ENCODE measurements around the gene LRRTM2. TPM values are rescaled to one million over a fixed set of nuclear protein-coding genes. Genes with fewer than 3 reads are reported as not detected.
"Not testable (repeated sequence)": the region's sequence is repeated elsewhere in the genome, so short reads cannot be mapped to it uniquely, and the experiment has no call there.

Gene LRRTM2
- total RNA-seq, 8 experiments from 2014 or later: 8.0 to 98.4 (median 20.8) TPM

GRCh38 chr5:138849439-138849838, 25.7 kb downstream of the LRRTM2 start:
- WGBS, 10 experiments: 0 to 50% (median 33%) methylated on average over 1 to 3 of the region's 3 CpGs

DNA sequence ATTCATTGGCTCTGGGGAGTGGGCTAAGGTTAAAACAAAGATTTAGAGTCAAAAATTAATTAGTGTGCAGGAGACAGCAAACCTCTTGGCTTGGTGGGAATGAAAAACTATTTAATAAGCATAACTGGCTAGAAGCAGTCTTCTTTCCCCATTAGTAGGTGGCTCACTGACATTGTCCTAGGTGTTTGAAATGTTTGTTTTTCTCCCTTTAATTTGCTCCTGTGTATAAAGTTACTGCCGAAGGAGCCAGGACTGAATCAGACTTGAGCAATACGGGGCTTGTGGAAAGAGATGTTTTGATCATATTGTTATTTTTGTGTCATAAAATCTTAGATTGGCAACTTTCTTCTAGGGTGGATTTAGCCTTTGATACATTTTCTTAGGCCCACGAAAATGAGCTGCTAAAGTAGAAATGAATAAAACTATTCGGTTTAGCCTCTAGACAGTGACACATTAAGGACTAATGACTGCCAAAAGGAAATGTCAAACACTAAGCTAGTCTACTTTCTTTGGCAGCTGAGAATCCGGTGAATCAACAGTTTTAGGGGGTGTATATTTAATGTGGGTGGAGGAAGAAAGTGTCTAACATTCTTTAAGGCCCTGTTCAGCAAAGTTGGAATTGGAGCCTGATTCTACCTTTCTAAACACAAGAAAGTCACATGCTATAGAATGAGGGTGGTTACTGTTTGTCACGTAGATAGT, 30.2 kb downstream of the LRRTM2 start:
- in situ Hi-C loops (cut with MboI; ENCODE audit: low pct_unique_long_range_greater_than_20kb in 2 of 9, low sequenced_read_pairs in 9 of 9, unreplicated experiment in 9 of 9): loop anchor here in 1 of 9 experiments (25.0 kb wide), 1 partner anchor 417 kb away; no protein-coding TSS in a partner anchor
- Histone ChIP-seq H3K27ac (no peak overlapping the region), H3K4me3 (no peak overlapping the region), H3K4me1 (replicated peaks in 1 of 2) (peaks cover 5 to 15% of the 10 kb centered on the region in 2 donors)
- 8 to 100% (median 81%) methylated on average over 1 to 6 of the region's 6 CpGs for WGBS, 10 experiments
- ATAC-seq (replicated peaks in 6 of 8): peak in 3 of 8 experiments; percentile 68 to 77 (median 73)

More at GRCh38 chr5:138849439-138849838, 25.7 kb downstream of the LRRTM2 start:
- Histone ChIP-seq H3K4me1 (replicated peaks in 1 of 2) (no peaks in the 10 kb centered on the region), H3K27ac (no peak overlapping the region), H3K4me3 (no peak overlapping the region)
- ATAC-seq (replicated peaks in 6 of 8): no peak
- in situ Hi-C loops (cut with MboI; ENCODE audit: low pct_unique_long_range_greater_than_20kb in 2 of 9, low sequenced_read_pairs in 9 of 9, unreplicated experiment in 9 of 9): loop anchor here in 1 of 9 experiments (25.0 kb wide), 1 partner anchor 413 kb away; no protein-coding TSS in a partner anchor

DNA sequence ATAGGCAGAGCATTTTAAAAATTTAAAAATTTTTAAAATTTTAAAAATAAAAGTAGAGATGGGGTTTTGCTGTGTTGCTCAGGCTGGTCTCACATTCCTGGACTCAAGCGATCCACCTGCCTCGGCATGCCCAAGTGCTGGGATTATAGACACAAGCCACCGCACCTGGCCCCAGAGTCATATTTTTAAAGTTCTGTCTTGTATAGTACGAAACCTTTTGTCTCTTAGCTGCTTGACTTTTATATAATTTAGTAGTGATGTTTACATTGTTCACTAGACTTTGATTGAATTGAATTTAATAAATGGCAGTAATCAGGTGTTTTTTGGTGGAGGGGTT, 31.0 kb downstream of the LRRTM2 start:
- Histone ChIP-seq H3K27ac (no peak overlapping the region), H3K4me3 (no peak overlapping the region), H3K4me1 (replicated peaks in 1 of 2) (peaks cover 5 to 20% of the 10 kb centered on the region in 2 donors)
- 86 to 100% (median 97%) methylated on average over 1 to 4 of the region's 4 CpGs; no CpG with 5 or more reads in 1 of the 10 experiments for WGBS, 10 experiments
- in situ Hi-C loops (cut with MboI; ENCODE audit: low pct_unique_long_range_greater_than_20kb in 2 of 9, low sequenced_read_pairs in 9 of 9, unreplicated experiment in 9 of 9): loop anchor here in 1 of 9 experiments (25.0 kb wide), 1 partner anchor 418 kb away; no protein-coding TSS in a partner anchor
- ATAC-seq (replicated peaks in 6 of 8): no peak

- H3K4me1 ChIP-seq (replicated peaks in 1 of 2): peaks cover 5 to 20% of the 10 kb centered on the region in 2 donors
- WGBS, 10 experiments: 75 to 100% (median 100%) methylated on average over 1 to 2 of the region's 2 CpGs; no CpG with 5 or more reads in 3 of the 10 experiments
Measured at GRCh38 chr5:138843316-138844124, 31.6 kb downstream of the LRRTM2 start.

GRCh38 chr5:138841531-138841930, 33.6 kb downstream of the LRRTM2 start:
- no peak overlapping the region for H3K4me3 ChIP-seq
- no peak for ATAC-seq (replicated peaks in 6 of 8)
- H3K27ac ChIP-seq: no peak overlapping the region
- in situ Hi-C loops (cut with MboI; ENCODE audit: low pct_unique_long_range_greater_than_20kb in 2 of 9, low sequenced_read_pairs in 9 of 9, unreplicated experiment in 9 of 9): loop anchor here in 1 of 9 experiments (25.0 kb wide), 1 partner anchor 421 kb away; no protein-coding TSS in a partner anchor
- WGBS, 10 experiments: 0 to 100% (median 80%) methylated on average over 1 to 2 of the region's 2 CpGs; no CpG with 5 or more reads in 2 of the 10 experiments
- H3K4me1 ChIP-seq (replicated peaks in 1 of 2): peaks cover 5 to 20% of the 10 kb centered on the region in 2 donors

More at GRCh38 chr5:138843316-138844124, 31.6 kb downstream of the LRRTM2 start:
- peak in 3 of 8 experiments; percentile 40 to 66 (median 50) for ATAC-seq (replicated peaks in 6 of 8)
- Histone ChIP-seq H3K4me3 (no peak overlapping the region), H3K27ac (no peak overlapping the region)
- in situ Hi-C loops (cut with MboI; ENCODE audit: low pct_unique_long_range_greater_than_20kb in 2 of 9, low sequenced_read_pairs in 9 of 9, unreplicated experiment in 9 of 9): loop anchor here in 1 of 9 experiments (25.0 kb wide), 1 partner anchor 419 kb away; no protein-coding TSS in a partner anchor

GRCh38 chr5:138840103-138840502, 35.0 kb downstream of the LRRTM2 start:
- Histone ChIP-seq H3K4me1 (replicated peaks in 1 of 2) (peaks cover 5 to 20% of the 10 kb centered on the region in 2 donors), H3K27ac (no peak overlapping the region), H3K4me3 (no peak overlapping the region)
- 83 to 100% (median 88%) methylated on average over 1 to 3 of the region's 3 CpGs; no CpG with 5 or more reads in 2 of the 10 experiments for WGBS, 10 experiments
- ATAC-seq (replicated peaks in 6 of 8): no peak
- in situ Hi-C loops (cut with MboI; ENCODE audit: low pct_unique_long_range_greater_than_20kb in 2 of 9, low sequenced_read_pairs in 9 of 9, unreplicated experiment in 9 of 9): loop anchor here in 1 of 9 experiments (25.0 kb wide), 1 partner anchor 422 kb away; no protein-coding TSS in a partner anchor

DNA sequence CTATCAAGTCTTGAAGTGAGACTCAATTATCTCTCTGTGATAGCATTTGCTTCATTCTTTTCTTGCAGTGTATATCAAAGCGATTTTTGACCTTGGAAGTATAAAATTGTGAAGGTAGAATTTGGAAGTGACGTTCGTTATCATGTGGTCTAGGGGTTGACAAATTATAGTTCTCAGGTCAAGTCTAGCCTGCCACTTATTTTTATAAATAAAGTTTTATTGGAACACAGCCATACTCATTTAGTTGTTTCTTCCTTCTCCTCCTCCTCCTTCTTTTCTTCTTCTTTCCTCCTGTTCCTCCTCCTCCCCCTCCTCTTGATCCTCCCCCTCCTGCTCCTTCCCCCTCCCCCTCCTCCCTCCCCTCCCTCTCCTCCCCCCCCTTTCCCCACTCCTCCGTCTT, 38.0 kb downstream of the LRRTM2 start:
- Histone ChIP-seq H3K4me3 (no peak overlapping the region), H3K27ac (no peak overlapping the region), H3K4me1 (replicated peaks in 1 of 2) (peaks cover 0 to 12% of the 10 kb centered on the region in 2 donors)
- 86 to 100% (median 100%) methylated on average over 1 to 3 of the region's 4 CpGs; no CpG with 5 or more reads in 5 of the 10 experiments for WGBS, 10 experiments
- in situ Hi-C loops (cut with MboI; ENCODE audit: low pct_unique_long_range_greater_than_20kb in 2 of 9, low sequenced_read_pairs in 9 of 9, unreplicated experiment in 9 of 9): loop anchor here in 1 of 9 experiments (25.0 kb wide), 1 partner anchor 425 kb away; no protein-coding TSS in a partner anchor
- ATAC-seq (replicated peaks in 6 of 8): no peak

DNA sequence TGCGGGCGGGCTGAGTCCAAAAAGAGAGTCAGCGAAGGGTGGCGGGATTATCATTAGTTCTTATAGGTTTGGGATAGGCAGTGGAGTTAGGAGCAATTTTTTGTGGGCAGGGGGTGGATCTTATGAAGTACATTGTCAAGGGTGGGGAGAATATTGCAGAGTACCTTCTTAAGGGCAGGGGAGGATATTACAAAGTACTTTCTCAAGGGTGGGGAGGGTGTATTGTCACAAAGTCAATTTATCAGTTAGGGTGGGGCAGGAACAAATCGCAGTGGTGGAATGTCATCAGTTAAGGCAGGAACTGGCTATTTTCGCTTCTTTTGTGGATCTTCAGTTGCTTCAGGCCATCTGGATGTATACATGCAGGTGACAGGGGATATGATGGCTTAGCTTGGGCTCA, 40.3 kb downstream of the LRRTM2 start:
- not testable (repeated sequence) for H3K4me1 ChIP-seq (replicated peaks in 1 of 2); ATAC-seq (replicated peaks in 6 of 8); H3K27ac ChIP-seq; H3K4me3 ChIP-seq
- in situ Hi-C loops (cut with MboI; ENCODE audit: low pct_unique_long_range_greater_than_20kb in 2 of 9, low sequenced_read_pairs in 9 of 9, unreplicated experiment in 9 of 9): loop anchor here in 1 of 9 experiments (25.0 kb wide), 1 partner anchor 427 kb away; no protein-coding TSS in a partner anchor
- WGBS, 10 experiments: 31 to 100% (median 95%) methylated on average over 1 to 4 of the region's 6 CpGs; no CpG with 5 or more reads in 5 of the 10 experiments

DNA sequence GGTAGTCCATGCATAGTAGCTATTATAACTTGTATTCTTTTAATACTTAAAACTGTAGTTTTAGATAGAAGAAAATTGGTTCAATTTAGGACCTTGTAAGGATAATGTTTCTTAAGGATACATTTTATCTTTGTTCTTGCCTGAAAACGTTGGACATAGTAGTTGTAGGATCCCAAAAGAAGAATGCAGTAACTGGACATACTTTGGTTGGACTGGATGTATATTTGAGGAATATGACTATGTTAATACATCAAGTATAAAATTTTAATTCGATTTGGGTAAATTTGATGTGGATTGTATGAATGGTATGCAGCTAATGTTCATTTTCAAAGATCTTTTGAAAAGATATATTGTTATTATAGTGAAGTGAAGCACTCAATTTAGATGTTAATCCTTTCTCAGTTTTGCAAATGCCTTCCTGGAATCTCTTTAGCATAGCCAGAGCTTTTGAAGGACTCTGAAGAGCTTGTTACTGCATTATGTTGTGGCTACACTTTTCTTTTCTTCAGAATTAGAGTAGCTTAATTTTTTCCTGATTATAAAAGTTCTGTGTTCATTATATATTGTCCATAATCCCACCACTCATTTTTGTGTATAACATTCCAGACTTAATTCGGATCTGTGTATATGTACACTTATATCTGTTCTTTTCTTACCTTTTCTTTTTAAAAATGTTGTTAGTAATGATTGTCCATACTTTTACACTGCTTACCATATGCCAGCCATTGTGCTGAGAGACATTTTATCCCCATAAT, 41.2 kb downstream of the LRRTM2 start:
- Histone ChIP-seq H3K4me3 (no peak overlapping the region), H3K27ac (no peak overlapping the region), H3K4me1 (replicated peaks in 1 of 2) (peaks cover 3 to 4% of the 10 kb centered on the region in 2 donors)
- WGBS, 10 experiments: 0 to 43% (median 23%) methylated on average over 1 to 3 of the region's 3 CpGs
- in situ Hi-C loops (cut with MboI; ENCODE audit: low pct_unique_long_range_greater_than_20kb in 2 of 9, low sequenced_read_pairs in 9 of 9, unreplicated experiment in 9 of 9): loop anchor here in 1 of 9 experiments (25.0 kb wide), 1 partner anchor 428 kb away; no protein-coding TSS in a partner anchor
- peak in 3 of 8 experiments; percentile 59 to 88 (median 75) for ATAC-seq (replicated peaks in 6 of 8)

DNA sequence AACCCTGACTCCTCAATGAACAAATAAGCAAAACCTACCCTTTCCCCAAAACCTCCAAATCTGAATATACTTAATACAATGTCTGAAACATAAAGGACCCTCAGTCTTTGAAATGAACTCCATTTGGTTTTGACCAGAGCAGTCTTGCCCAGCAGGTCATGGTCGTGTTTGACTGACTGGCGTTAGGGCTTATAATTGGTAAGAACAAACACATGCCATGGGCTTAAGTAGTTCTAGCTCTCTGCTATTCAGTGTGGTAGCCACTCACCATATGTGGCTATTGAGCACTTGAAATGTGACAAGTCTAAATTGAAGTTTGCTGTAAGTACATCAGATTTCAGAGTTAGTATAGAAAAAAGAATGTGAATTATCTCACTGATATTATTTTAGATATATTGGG, 42.1 kb downstream of the LRRTM2 start:
- no peak overlapping the region for H3K4me3 ChIP-seq
- in situ Hi-C loops (cut with MboI; ENCODE audit: low pct_unique_long_range_greater_than_20kb in 2 of 9, low sequenced_read_pairs in 9 of 9, unreplicated experiment in 9 of 9): loop anchor here in 1 of 9 experiments (25.0 kb wide), 1 partner anchor 429 kb away; no protein-coding TSS in a partner anchor
- no peak for ATAC-seq (replicated peaks in 6 of 8)

DNA sequence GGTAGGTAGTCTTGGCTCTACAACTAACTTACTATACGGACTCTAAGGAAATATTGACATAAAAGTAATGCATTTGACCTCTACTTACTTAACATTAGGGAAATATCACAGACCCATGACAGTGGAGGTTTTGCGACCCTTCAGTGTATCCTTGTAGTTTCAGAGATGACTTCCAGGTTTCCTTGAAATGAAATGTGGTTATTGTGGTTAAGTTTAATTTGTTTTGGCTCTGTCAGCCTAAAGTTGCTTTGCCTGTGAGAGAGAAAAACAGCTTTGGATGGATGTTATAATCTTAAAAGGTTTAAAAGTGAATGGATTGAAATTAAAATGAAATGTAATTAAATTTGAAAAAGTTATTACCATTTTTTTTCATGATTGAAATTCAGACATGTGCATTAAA, 42.9 kb downstream of the LRRTM2 start:
- no peak for ATAC-seq (replicated peaks in 6 of 8)
- Histone ChIP-seq H3K4me1 (replicated peaks in 1 of 2) (peaks cover 3 to 4% of the 10 kb centered on the region in 2 donors), H3K27ac (no peak overlapping the region), H3K4me3 (no peak overlapping the region)
- WGBS, 10 experiments: 40 to 100% (median 83%) methylated on average over 1 to 2 of the region's 2 CpGs; no CpG with 5 or more reads in 2 of the 10 experiments
- in situ Hi-C loops (cut with MboI; ENCODE audit: low pct_unique_long_range_greater_than_20kb in 2 of 9, low sequenced_read_pairs in 9 of 9, unreplicated experiment in 9 of 9): loop anchor here in 1 of 9 experiments (25.0 kb wide), 1 partner anchor 430 kb away; no protein-coding TSS in a partner anchor

More for the DNA sequence above, 42.1 kb downstream of the LRRTM2 start:
- H3K27ac ChIP-seq: no peak overlapping the region
- 54 to 100% (median 67%) methylated on average over 1 to 2 of the region's 2 CpGs; no CpG with 5 or more reads in 3 of the 10 experiments for WGBS, 10 experiments
- H3K4me1 ChIP-seq (replicated peaks in 1 of 2): peaks cover 3 to 4% of the 10 kb centered on the region in 2 donors

GRCh38 chr5:138831703-138832102, 43.4 kb downstream of the LRRTM2 start:
- ATAC-seq (replicated peaks in 6 of 8): peak in 1 of 8 experiments; percentile 20
- no peak overlapping the region for H3K4me3 ChIP-seq
- H3K4me1 ChIP-seq (replicated peaks in 1 of 2): peaks cover 3 to 4% of the 10 kb centered on the region in 2 donors
- in situ Hi-C loops (cut with MboI; ENCODE audit: low pct_unique_long_range_greater_than_20kb in 2 of 9, low sequenced_read_pairs in 9 of 9, unreplicated experiment in 9 of 9): loop anchor here in 1 of 9 experiments (25.0 kb wide), 1 partner anchor 431 kb away; no protein-coding TSS in a partner anchor
- no peak overlapping the region for H3K27ac ChIP-seq
